ENCODE data around the gene GHRL.

DNA sequence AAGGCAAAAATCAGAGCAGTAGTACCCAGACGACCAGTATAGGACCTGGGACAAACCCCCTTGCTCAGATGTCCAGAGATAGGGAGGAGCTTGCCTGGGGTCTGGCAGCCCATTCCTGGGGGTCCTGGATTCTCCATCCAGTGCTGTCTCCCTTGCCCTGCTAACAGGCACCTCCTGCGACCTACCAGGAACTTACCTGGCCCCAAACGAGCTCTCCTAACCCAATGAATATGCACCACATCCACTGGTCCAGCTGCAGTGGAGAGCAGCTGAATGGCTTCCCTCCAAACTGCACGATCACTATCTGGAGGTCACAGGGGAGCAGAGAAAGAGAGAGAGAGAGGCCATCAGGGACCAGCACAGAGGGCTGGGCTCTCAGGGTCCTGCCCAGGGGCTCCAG is 47.3 kb upstream of the GHRL start:
- TF ChIP-seq POLR2A (IDR thresholded peaks at IDR 0.05) (no peak), POLR2AphosphoS5 (IDR thresholded peaks at IDR 0.05) (no peak), EP300 (IDR thresholded peaks at IDR 0.05; ENCODE audit: low read depth) (no peak)
- TF ChIP-seq, protein P1, sequence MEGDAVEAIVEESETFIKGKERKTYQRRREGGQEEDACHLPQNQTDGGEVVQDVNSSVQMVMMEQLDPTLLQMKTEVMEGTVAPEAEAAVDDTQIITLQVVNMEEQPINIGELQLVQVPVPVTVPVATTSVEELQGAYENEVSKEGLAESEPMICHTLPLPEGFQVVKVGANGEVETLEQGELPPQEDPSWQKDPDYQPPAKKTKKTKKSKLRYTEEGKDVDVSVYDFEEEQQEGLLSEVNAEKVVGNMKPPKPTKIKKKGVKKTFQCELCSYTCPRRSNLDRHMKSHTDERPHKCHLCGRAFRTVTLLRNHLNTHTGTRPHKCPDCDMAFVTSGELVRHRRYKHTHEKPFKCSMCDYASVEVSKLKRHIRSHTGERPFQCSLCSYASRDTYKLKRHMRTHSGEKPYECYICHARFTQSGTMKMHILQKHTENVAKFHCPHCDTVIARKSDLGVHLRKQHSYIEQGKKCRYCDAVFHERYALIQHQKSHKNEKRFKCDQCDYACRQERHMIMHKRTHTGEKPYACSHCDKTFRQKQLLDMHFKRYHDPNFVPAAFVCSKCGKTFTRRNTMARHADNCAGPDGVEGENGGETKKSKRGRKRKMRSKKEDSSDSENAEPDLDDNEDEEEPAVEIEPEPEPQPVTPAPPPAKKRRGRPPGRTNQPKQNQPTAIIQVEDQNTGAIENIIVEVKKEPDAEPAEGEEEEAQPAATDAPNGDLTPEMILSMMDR (IDR thresholded peaks at IDR 0.05) = no peak
